ENCODE results near the gene FRA10AC1. TPM values are rescaled to one million over a fixed set of nuclear protein-coding genes. Genes with fewer than 3 reads are reported as not detected.

Gene FRA10AC1
- total and polyA plus RNA-seq, 2 donors (not counting 1 experiment from before 2014, with no cell fraction given): 5.0 to 29.7 TPM

DNA sequence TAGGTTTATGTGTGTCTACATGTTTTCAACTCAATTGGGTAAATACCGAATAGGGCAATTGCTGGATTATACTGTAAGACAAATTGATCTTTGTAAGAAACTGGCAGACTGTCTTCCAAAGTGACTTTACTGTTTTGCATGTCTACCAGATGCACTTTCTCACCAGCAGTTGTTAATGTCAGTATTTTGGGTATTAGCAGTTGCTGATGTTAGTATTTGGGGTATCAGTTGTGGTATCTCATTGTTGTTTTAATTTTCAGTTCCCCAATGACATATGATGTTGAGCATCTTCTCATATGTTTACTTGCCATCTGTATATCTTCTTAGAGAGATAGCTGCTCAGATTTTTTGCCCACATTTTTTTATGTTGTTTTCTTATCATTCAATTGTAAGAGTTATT lies 79.5 kb downstream of the FRA10AC1 start:
- no peak overlapping the region for H3K27ac Mint-ChIP-seq
- Histone ChIP-seq H3K27ac (ENCODE audit: low read length in 2 of 2) (no peak overlapping the region), H3K27me3 (replicated peaks in 1 of 4; ENCODE audit: control extremely low read depth in 1 of 4, control insufficient read depth in 3 of 4, insufficient read depth in 4 of 4, low read length in 3 of 4) (peaks cover 0 to 5% (median 0%) of the 10 kb centered on the region in 4 experiments), H3K79me2 (ENCODE audit: control insufficient read depth, insufficient read depth, low read length) (no peaks in the 10 kb centered on the region), H3K36me3 (replicated peaks in 1 of 2; ENCODE audit: control extremely low read depth in 1 of 2, control insufficient read depth in 1 of 2, extremely low read depth in 1 of 2, insufficient read depth in 2 of 2, low read length in 1 of 2) (no peaks in the 10 kb centered on the region), H4K20me1 (ENCODE audit: control insufficient read depth, insufficient read depth, low read length, poor library complexity, severe bottlenecking) (no peaks in the 10 kb centered on the region), H3K4me1 (ENCODE audit: control insufficient read depth in 2 of 2, insufficient read depth in 2 of 2, low read length in 2 of 2) (no peaks in the 10 kb centered on the region), H3K9ac (ENCODE audit: low read length) (no peak overlapping the region), H3K9me3 (ENCODE audit: control extremely low read depth in 1 of 3, control insufficient read depth in 2 of 3, insufficient read depth in 1 of 3, low read length in 2 of 3) (no peaks in the 10 kb centered on the region), H2AFZ (ENCODE audit: insufficient read depth, low read depth, low read length, poor library complexity, severe bottlenecking) (no peak overlapping the region), H3K4me3 (ENCODE audit: control extremely low read depth in 1 of 5, extremely low read depth in 1 of 5, insufficient read depth in 1 of 5, low read depth in 2 of 5, low read length in 4 of 5) (no peak overlapping the region), H3K4me2 (replicated peaks; ENCODE audit: low read depth, low read length, poor library complexity, severe bottlenecking) (no peak overlapping the region)
- peaks cover 13% of the 10 kb centered on the region for H3K27me3 Mint-ChIP-seq
- DNase-seq (no peak), ATAC-seq (ENCODE audit: low read depth) (no peak)
- intact Hi-C loops (cut with micrococcal nuclease): no loop called here
- ChIA-PET CTCF (no interaction called here), POLR2A (no interaction called here)
- H3K4me3 Mint-ChIP-seq: no peak overlapping the region
- H3K9me3 Mint-ChIP-seq (ENCODE audit: insufficient read depth): no peaks in the 10 kb centered on the region
- no peaks in the 10 kb centered on the region for H3K4me1 Mint-ChIP-seq
- TF ChIP-seq, protein P1, sequence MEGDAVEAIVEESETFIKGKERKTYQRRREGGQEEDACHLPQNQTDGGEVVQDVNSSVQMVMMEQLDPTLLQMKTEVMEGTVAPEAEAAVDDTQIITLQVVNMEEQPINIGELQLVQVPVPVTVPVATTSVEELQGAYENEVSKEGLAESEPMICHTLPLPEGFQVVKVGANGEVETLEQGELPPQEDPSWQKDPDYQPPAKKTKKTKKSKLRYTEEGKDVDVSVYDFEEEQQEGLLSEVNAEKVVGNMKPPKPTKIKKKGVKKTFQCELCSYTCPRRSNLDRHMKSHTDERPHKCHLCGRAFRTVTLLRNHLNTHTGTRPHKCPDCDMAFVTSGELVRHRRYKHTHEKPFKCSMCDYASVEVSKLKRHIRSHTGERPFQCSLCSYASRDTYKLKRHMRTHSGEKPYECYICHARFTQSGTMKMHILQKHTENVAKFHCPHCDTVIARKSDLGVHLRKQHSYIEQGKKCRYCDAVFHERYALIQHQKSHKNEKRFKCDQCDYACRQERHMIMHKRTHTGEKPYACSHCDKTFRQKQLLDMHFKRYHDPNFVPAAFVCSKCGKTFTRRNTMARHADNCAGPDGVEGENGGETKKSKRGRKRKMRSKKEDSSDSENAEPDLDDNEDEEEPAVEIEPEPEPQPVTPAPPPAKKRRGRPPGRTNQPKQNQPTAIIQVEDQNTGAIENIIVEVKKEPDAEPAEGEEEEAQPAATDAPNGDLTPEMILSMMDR (IDR thresholded peaks at IDR 0.05): no peak
- TF ChIP-seq EZH2 (IDR thresholded peaks at IDR 0.05; ENCODE audit: borderline replicate concordance, insufficient read depth, low read depth, low read length, poor library complexity, severe bottlenecking): no peak
- WGBS (ENCODE audit: insufficient coverage): 100% methylated on average over 1 of the region's 1 CpG

DNA sequence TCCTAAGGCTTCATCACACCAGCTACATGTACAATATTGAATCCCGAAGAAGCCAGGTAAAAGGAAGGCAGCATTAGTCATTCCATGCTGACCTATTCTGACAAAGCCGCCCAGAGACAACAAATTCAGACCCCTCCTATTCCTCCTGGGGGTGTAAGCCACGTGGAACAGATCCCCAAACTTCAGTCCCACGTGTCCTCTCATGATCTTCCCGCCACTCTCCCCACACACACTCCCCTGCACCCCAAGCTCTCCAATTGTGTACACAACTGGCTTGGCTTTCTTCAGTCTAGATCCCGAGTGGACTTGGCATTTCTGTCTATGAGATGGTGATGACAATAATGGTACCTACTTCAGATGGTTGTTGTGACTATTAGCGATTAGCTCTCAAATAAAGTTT lies 81.5 kb downstream of the FRA10AC1 start:
- no peak overlapping the region for H2AFZ ChIP-seq (ENCODE audit: insufficient read depth, low read depth, low read length, poor library complexity, severe bottlenecking)
- intact Hi-C loops (cut with micrococcal nuclease): no loop called here
- no peak overlapping the region for H3K4me3 Mint-ChIP-seq
- DNase-seq: no peak
- ATAC-seq (ENCODE audit: low read depth): no peak
- WGBS (ENCODE audit: insufficient coverage): 70% methylated on average over 4 of the region's 7 CpGs
- no peaks in the 10 kb centered on the region for H3K9me3 ChIP-seq (ENCODE audit: control extremely low read depth in 1 of 3, control insufficient read depth in 2 of 3, insufficient read depth in 1 of 3, low read length in 2 of 3)
- H3K36me3 ChIP-seq (replicated peaks in 1 of 2; ENCODE audit: control extremely low read depth in 1 of 2, control insufficient read depth in 1 of 2, extremely low read depth in 1 of 2, insufficient read depth in 2 of 2, low read length in 1 of 2): no peaks in the 10 kb centered on the region
- peaks cover 2 to 4% of the 10 kb centered on the region in 2 donors for H3K4me1 ChIP-seq (ENCODE audit: control insufficient read depth in 2 of 2, insufficient read depth in 2 of 2, low read length in 2 of 2)
- H3K4me2 ChIP-seq (replicated peaks; ENCODE audit: low read depth, low read length, poor library complexity, severe bottlenecking): no peak overlapping the region
- no peaks in the 10 kb centered on the region for H4K20me1 ChIP-seq (ENCODE audit: control insufficient read depth, insufficient read depth, low read length, poor library complexity, severe bottlenecking)
- ChIA-PET CTCF (no interaction called here), POLR2A (no interaction called here)
- no peak overlapping the region for H3K27ac ChIP-seq (ENCODE audit: low read length in 2 of 2)
- H3K27me3 Mint-ChIP-seq: peaks cover 13% of the 10 kb centered on the region
- TF ChIP-seq, protein P1 (IDR thresholded peaks at IDR 0.05): no peak
- no peak for TF ChIP-seq EZH2 (IDR thresholded peaks at IDR 0.05; ENCODE audit: borderline replicate concordance, insufficient read depth, low read depth, low read length, poor library complexity, severe bottlenecking)
- peaks cover 5% of the 10 kb centered on the region for H3K4me1 Mint-ChIP-seq
- no peak overlapping the region for H3K27ac Mint-ChIP-seq
- no peak overlapping the region for H3K9ac ChIP-seq (ENCODE audit: low read length)
- no peaks in the 10 kb centered on the region for H3K9me3 Mint-ChIP-seq (ENCODE audit: insufficient read depth)
- no peaks in the 10 kb centered on the region for H3K79me2 ChIP-seq (ENCODE audit: control insufficient read depth, insufficient read depth, low read length)
- H3K27me3 ChIP-seq (replicated peaks in 1 of 4; ENCODE audit: control extremely low read depth in 1 of 4, control insufficient read depth in 3 of 4, insufficient read depth in 4 of 4, low read length in 3 of 4): peaks cover 0 to 5% (median 0%) of the 10 kb centered on the region in 4 experiments
- no peak overlapping the region for H3K4me3 ChIP-seq (ENCODE audit: control extremely low read depth in 1 of 5, extremely low read depth in 1 of 5, insufficient read depth in 1 of 5, low read depth in 2 of 5, low read length in 4 of 5)

Other genes starting within 250 kb of the FRA10AC1 start
- 0.07 and 0.24 TPM in 2 replicates for gene MYOF, start 220.3 kb downstream of the FRA10AC1 start, total RNA-seq
- 0.18 and 0.33 TPM in 2 replicates for gene MYOF, start 220.3 kb downstream of the FRA10AC1 start, polyA plus RNA-seq
- gene CEP55, start 206.0 kb downstream of the FRA10AC1 start, total RNA-seq: 0.19 and 0.27 TPM in 2 replicates
- gene CEP55, start 206.0 kb downstream of the FRA10AC1 start, polyA plus RNA-seq: 0.12 and 0.16 TPM in 2 replicates
- not detected in 2 replicates for gene FFAR4, start 135.9 kb downstream of the FRA10AC1 start, total RNA-seq
- not detected in 2 replicates for gene FFAR4, start 135.9 kb downstream of the FRA10AC1 start, polyA plus RNA-seq
- gene RBP4, start 101.4 kb downstream of the FRA10AC1 start, total RNA-seq: not detected in 2 replicates
- gene RBP4, start 101.4 kb downstream of the FRA10AC1 start, polyA plus RNA-seq: not detected in 2 replicates
- not detected in 2 replicates for gene PDE6C, start 90.1 kb downstream of the FRA10AC1 start, total RNA-seq
- gene PDE6C, start 90.1 kb downstream of the FRA10AC1 start, polyA plus RNA-seq: not detected in 2 replicates
- not detected in 2 replicates for gene LGI1, start 55.3 kb upstream of the FRA10AC1 start, total RNA-seq
- gene LGI1, start 55.3 kb upstream of the FRA10AC1 start, polyA plus RNA-seq: not detected in 2 replicates
- gene SLC35G1, start 191.4 kb upstream of the FRA10AC1 start, total RNA-seq: 2.6 and 2.8 TPM in 2 replicates
- gene SLC35G1, start 191.4 kb upstream of the FRA10AC1 start, polyA plus RNA-seq: 0.66 and 1.7 TPM in 2 replicates